A204.1 (cell line): Measurements from ENCODE around the gene SMAD9.
"Not testable (repeated sequence)": the region's sequence is repeated elsewhere in the genome, so short reads cannot be mapped to it uniquely, and the experiment has no call there.

Experiments
- FAIRE-seq: peaks from 2 replicates; lab custom pipeline; 2012; peaks lifted over from hg19 to GRCh38; lab: Jason Lieb, UNC

The SMAD9 gene

GRCh38 chr13:36910545-36910944 lies 9.5 kb downstream of the SMAD9 start:
- FAIRE-seq = no peak

DNA sequence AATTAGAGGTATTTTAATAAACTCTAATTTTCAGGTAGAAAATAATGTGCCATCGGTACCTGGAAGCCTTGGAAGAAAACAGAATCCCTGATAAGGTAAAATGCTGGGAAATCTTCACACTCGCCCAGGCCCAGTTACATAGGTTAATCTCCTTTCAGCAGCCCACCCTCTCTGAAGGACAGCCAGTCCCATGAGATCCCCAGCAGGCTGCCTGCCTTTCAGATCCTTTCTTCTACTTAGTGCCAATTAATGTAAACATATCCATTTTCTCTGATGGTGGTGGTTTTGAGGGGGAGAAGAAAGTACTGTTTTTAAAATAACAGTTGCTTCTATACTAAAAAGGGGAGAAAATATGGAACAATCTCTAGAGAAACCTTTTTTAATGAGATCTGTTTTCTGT lies 12.2 kb downstream of the SMAD9 start:
- FAIRE-seq = no peak

- no peak for FAIRE-seq
These were observed 12.8 kb downstream of the SMAD9 start for GRCh38 chr13:36907266-36907665.

- FAIRE-seq = no peak
These were observed 14.1 kb downstream of the SMAD9 start for GRCh38 chr13:36905944-36906343.

DNA sequence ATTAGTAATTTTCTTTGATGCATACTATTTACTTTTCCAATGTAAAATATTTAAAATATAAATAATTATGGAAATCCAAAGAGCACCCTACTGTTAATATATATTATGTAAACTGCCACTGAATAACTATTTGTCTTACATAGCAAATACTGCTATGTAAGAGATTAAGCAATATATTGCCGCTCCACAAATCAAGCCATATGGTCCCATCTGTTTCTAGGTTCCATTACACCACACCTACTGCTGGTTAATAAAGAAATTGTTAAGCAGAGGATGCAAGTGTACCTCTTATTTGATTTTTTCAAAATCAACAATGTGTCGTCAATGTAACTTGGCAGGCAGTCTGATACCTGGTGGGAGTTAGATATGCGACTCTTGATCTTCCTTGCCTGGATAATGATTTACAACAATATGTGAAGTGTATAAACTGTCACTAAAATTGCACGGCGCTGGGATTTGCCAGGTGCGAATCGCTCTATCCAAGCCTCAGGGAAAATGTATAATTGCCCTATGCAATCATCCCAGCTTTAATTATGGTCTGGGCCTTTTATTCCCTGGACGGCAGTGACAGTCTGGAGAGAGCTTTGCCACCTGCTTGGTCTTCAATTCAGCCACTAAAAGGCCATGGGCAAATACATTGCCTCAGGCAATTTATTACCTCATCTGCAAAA lies 16.0 kb downstream of the SMAD9 start:
- no peak for FAIRE-seq

GRCh38 chr13:36897054-36897616 lies 22.9 kb downstream of the SMAD9 start:
- no peak for FAIRE-seq

- no peak for FAIRE-seq
These were observed 28.3 kb downstream of the SMAD9 start for GRCh38 chr13:36891752-36892151.

DNA sequence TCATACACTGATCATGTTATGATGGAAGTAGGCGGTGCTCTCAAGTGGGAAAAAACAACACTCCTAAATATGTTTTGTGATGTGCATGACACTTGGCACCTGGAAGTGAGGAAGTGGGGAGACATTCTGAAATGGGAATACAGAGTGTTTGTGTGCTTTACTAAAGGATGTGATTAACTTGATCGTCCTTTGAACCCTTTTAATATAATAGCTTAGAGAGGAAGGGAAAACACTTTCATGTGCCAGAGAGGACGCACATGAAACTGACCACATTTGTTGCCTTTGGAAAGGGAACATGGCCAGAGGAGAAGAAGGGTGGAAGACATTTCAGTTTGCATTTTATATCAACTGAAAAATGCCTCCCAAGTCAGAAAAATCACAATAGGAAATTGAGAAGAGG lies 31.4 kb downstream of the SMAD9 start:
- no peak for FAIRE-seq

DNA sequence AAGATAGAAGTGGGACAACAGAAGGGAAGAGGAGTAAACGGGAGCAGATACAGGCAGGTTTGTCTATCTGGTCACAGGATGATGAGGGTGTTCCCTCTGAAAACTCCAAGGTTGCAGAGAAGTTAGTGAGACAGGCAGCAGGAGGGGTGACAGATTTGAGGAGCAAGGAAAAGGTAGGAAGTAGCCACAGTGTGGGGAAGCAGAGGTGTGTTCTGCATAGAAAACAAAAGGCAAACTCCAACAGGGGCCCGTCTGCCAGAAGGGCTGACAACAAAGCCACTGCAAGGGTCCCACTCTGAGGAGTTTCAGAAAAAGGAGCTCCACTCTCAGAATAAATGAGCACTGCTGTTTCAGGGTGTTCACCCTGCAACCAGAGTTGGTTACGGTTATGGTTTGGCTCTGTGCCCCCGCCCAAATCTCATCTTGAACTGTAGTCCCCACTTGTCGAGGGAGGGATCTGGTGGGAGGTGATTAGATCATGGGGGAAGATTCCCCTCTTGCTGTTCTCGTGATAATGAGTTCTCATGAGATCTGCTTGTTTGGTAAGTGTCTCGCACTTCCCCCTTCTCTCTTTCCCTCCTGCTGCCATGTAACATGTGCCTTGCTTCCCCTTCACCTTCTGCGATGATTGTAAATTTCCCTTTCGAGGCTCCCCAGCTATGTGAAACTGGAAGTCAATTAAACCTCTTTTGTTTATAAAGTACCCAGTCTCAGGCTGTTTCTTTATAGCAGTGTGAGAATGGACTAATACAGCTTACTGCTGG lies 32.1 kb downstream of the SMAD9 start:
- no peak for FAIRE-seq

GRCh38 chr13:36885901-36886300 lies 34.1 kb downstream of the SMAD9 start:
- no peak for FAIRE-seq

- no peak for FAIRE-seq
These were observed 35.8 kb downstream of the SMAD9 start for GRCh38 chr13:36884235-36884634.

- no peak for FAIRE-seq
These were observed 36.2 kb downstream of the SMAD9 start for GRCh38 chr13:36883824-36884223.

DNA sequence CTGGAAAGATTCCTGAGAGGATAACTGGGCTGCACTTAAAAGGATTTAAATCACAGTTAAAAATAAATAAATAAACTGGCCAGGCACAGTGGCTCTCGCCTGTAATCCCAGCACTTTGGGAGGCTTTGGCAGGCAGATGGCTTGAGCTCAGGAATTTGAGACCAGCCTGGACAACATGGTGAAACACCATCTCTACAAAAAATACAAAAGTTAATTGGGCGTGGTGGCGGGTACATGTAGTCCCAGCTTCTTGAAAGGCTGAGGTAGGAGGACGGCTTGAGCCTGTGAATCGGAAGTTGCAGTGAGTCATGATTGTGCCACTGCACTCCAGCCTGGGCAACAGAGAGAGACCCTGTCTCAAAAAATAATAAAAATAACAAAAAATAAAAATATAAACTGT lies 36.6 kb downstream of the SMAD9 start:
- not testable (repeated sequence) for FAIRE-seq

DNA sequence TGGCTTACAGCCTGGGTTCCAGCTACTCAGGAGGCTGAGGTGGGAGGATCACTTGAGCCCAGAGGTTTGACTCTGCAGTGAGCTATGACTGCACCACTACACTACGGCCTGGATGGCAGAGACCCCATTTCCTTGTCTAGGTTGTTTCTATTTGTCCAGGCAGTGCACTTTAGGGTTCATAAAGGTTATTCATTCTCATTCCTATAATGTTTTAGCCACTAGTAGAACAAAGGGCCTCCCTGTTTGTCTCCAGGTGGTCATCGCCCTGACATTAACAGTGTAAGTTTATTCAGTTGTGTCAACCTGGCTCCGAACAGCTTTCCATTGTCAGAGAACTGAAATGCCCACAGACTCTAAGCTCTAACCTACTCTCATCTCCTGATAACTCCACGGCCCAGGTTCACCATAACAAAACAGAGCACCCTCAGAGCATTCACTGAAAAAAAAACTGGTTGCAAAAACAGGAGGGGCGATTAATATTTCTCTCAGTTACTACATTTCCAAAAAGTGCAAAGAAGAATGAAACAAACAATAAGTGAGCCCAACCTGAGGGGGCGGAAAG lies 37.1 kb downstream of the SMAD9 start:
- FAIRE-seq = no peak

- no peak for FAIRE-seq
These were observed 39.1 kb downstream of the SMAD9 start for GRCh38 chr13:36880961-36881360.

GRCh38 chr13:36879218-36879938 lies 40.7 kb downstream of the SMAD9 start:
- FAIRE-seq = no peak

DNA sequence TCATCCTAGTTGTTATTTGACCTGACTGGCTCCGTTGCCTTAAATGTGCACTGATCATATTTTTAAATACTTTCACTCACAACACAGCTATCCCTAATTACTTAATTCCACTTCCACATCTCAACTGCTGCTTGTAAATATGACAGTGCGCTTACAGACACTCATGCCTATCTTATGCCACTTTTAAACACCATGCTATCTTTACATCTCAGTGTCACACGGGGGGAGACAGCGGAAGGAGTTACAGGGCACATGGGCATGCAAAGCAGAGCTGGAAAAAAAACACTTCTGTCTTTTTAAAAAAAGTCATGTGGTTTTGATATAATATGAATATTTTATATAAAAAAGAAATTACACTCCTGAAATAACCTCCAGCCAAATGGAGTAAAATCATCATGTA lies 44.1 kb downstream of the SMAD9 start:
- no peak for FAIRE-seq

- no peak for FAIRE-seq
These were observed 44.6 kb downstream of the SMAD9 start for GRCh38 chr13:36875431-36875830.

GRCh38 chr13:36872621-36873020 lies 47.4 kb downstream of the SMAD9 start:
- FAIRE-seq = no peak

DNA sequence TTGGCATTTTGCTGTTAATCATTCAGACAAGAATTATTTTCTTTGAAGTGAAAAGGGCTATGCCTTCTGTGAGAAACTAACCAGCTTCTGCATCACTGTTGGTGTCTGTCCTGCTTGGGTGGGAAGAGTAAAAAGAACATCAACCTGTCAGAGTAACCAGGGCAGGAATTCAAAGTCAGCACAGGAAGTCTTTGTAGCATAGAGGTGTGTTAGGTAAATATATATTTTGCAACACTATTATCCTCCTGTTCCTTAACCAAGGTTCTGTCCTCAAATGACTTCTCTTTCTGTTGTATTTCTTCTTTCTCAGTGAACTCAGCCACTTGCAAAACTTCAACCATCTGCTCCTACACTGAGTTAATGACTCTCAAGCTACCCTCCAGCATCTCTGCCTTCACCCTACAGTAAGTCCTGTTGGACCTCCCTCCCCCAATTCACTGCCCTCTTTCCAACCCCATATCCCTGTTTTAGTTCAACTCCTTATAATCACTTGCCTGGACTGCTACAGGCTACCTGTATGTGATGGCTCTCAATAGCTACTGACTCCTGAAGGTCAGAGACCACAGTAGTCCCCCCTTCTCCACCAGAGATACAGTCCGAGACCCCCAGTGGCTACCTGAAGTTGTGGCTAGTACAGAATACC lies 49.9 kb downstream of the SMAD9 start:
- no peak for FAIRE-seq

GRCh38 chr13:36866232-36866631 lies 53.8 kb downstream of the SMAD9 start:
- no peak for FAIRE-seq

DNA sequence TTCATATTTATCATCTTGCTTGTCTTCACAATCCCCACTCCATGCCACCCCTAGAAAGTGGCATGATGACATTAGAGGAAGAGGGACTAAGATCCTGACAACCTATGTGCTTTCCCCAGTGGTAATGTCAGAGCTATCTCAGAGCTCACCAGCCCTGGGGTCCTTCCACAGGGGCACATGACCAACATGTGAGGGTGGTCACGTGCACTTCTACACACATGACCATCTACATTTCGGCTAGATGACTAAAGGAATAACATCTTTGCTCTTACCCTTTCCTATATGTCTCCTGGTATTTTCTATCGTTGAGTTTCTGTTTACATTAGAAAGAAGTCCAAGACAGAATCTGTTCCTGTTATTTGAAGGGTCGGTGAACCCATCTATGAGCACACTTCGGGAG lies 54.8 kb downstream of the SMAD9 start:
- FAIRE-seq = no peak
